Peyer's patch (tissue), 4 donors: Measurements from ENCODE around the gene WDR64. TPM values are rescaled to one million over a fixed set of nuclear protein-coding genes. Genes with fewer than 3 reads are reported as not detected.

ENCODE experiments used
- DNase-seq, 3 donors: peaks; one replicate each; pipeline ENCODE4 v3.0.0-alpha.2; 2017 to 2019
- H3K27ac ChIP-seq, 4 donors: fragments of 200-600 bp; sonication (generic); one replicate each; pipeline ENCODE4 v1.5.1; 2016 to 2019
- H3K27me3 ChIP-seq, 2 donors: fragments of 200-600 bp; sonication (generic); one replicate each; pipeline ENCODE4 v1.5.1; 2019
- H3K36me3 ChIP-seq, 3 donors: fragments of 200-600 bp; sonication (generic); one replicate each; pipeline ENCODE4 v1.5.1; 2016 to 2019
- H3K4me1 ChIP-seq, 4 donors: fragments of 200-600 bp; sonication (generic); one replicate each; pipeline ENCODE4 v1.5.1; 2016 to 2019
- H3K4me3 ChIP-seq, 4 donors: fragments of 200-600 bp; sonication (generic); 1 replicate in 3 of 4; 2 replicates in 1 of 4; pipeline ENCODE4 v1.5.1; 2016 to 2019; ENCODE audit warnings: mild to moderate bottlenecking in 1 of 4
- H3K9me3 ChIP-seq, 4 donors: fragments of 200-600 bp; sonication (generic); one replicate each; pipeline ENCODE4 v1.5.1; 2016 to 2019; ENCODE audit warnings: mild to moderate bottlenecking in 1 of 4
- CTCF ChIP-seq, 6 experiments: fragments of 450-650 bp in 4 of 6; fragments of 200-600 bp in 2 of 6; sonication (generic) in 1 of 6; IDR thresholded peaks; one replicate each; pipeline ENCODE4 v1.5.1; 2017 to 2019; ENCODE audit warnings: antibody characterized with exemption in 6 of 6, mild to moderate bottlenecking in 3 of 6, moderate library complexity in 1 of 6
- POLR2A ChIP-seq, 2 donors: fragments of 450-650 bp; IDR thresholded peaks; one replicate each; pipeline ENCODE4 v1.5.1; 2017; ENCODE audit warnings: antibody characterized with exemption in 2 of 2, mild to moderate bottlenecking in 2 of 2, moderate library complexity in 2 of 2
- total RNA-seq, 4 donors: library from RNA; depleted of rRNA; stranded (reverse); fragments of >200 nt; gene quantifications; one replicate each; pipeline ENCODE4 v1.1.0, GENCODE V29; 2016

WDR64 gene
- total RNA-seq, 4 donors from 2014 or later = not detected

- TF ChIP-seq POLR2A (IDR thresholded peaks at IDR 0.05) (no peak), CTCF (IDR thresholded peaks at IDR 0.05) (no peak)
- Histone ChIP-seq H3K4me3 (no peak overlapping the region), H3K4me1 (peaks cover 0 to 13% (median 0%) of the 10 kb centered on the region in 4 donors), H3K9me3 (no peaks in the 10 kb centered on the region), H3K36me3 (no peaks in the 10 kb centered on the region), H3K27me3 (no peaks in the 10 kb centered on the region), H3K27ac (no peak overlapping the region)
- DNase-seq = no peak
Measured at GRCh38 chr1:241608379-241609033, 43.6 kb upstream of the WDR64 start.

- Histone ChIP-seq H3K27ac (no peak overlapping the region), H3K9me3 (no peaks in the 10 kb centered on the region), H3K27me3 (no peaks in the 10 kb centered on the region), H3K4me3 (no peak overlapping the region), H3K36me3 (no peaks in the 10 kb centered on the region), H3K4me1 (peaks cover 0 to 13% (median 0%) of the 10 kb centered on the region in 4 donors)
- no peak for TF ChIP-seq POLR2A (IDR thresholded peaks at IDR 0.05)
- no peak for TF ChIP-seq CTCF (IDR thresholded peaks at IDR 0.05)
- DNase-seq = no peak
Measured at GRCh38 chr1:241610056-241610815, 41.8 kb upstream of the WDR64 start.

- Histone ChIP-seq H3K27me3 (no peaks in the 10 kb centered on the region), H3K9me3 (no peaks in the 10 kb centered on the region), H3K36me3 (no peaks in the 10 kb centered on the region), H3K27ac (no peak overlapping the region), H3K4me3 (no peak overlapping the region), H3K4me1 (peaks cover 0 to 19% (median 0%) of the 10 kb centered on the region in 4 donors)
- DNase-seq = no peak
- TF ChIP-seq POLR2A (IDR thresholded peaks at IDR 0.05) (no peak), CTCF (IDR thresholded peaks at IDR 0.05) (peak; percentile 36 to 88 (median 82))
Measured at GRCh38 chr1:241611063-241611462, 41.0 kb upstream of the WDR64 start.

GRCh38 chr1:241611736-241612135 lies 40.3 kb upstream of the WDR64 start:
- Histone ChIP-seq H3K9me3 (no peaks in the 10 kb centered on the region), H3K36me3 (no peaks in the 10 kb centered on the region), H3K27me3 (no peaks in the 10 kb centered on the region), H3K27ac (no peak overlapping the region), H3K4me3 (no peak overlapping the region), H3K4me1 (peaks cover 0 to 21% (median 0%) of the 10 kb centered on the region in 4 donors)
- no peak for TF ChIP-seq POLR2A (IDR thresholded peaks at IDR 0.05)
- TF ChIP-seq CTCF (IDR thresholded peaks at IDR 0.05) = no peak
- no peak for DNase-seq

GRCh38 chr1:241612533-241613477 lies 39.3 kb upstream of the WDR64 start:
- TF ChIP-seq POLR2A (IDR thresholded peaks at IDR 0.05) (no peak), CTCF (IDR thresholded peaks at IDR 0.05) (no peak)
- no peak for DNase-seq
- Histone ChIP-seq H3K9me3 (no peaks in the 10 kb centered on the region), H3K4me1 (peaks cover 0 to 21% (median 0%) of the 10 kb centered on the region in 4 donors), H3K27me3 (no peaks in the 10 kb centered on the region), H3K27ac (no peak overlapping the region), H3K4me3 (no peak overlapping the region), H3K36me3 (no peaks in the 10 kb centered on the region)
